ENCODE measurements around the gene RPS6KL1. TPM values are rescaled to one million over a fixed set of nuclear protein-coding genes. Genes with fewer than 3 reads are reported as not detected.
A peak's percentile ranks its signal among the peaks of the same experiment; 100 is the strongest.

The RPS6KL1 gene
- total RNA-seq, 1 experiment from 2014 or later, result 18.8 TPM

DNA sequence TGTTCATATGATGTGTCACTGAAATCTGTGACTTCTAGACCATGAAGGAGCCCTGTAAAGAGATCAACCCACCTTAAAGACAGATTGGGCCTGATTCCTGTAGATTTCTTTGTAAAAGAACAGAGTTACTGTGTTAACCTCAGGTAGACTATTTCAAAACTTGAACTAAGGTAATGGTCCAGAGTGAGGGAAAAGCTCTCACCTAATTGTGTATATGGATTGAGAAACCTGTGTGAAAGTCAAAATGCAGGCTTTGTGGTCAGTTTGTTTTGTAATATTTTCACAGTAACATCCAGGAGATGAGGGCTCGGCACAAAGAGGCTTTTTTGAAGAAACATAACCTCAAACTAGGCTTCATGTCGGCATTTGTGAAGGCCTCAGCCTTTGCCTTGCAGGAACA is 25.0 kb downstream of the RPS6KL1 start:
- Mint-ChIP-seq H3K9me3 (no peaks in the 10 kb centered on the region), H3K27ac (peak overlapping the region in 1 of 3 experiments; percentile 35; a peak in 1 of 7 replicates), H3K4me3 (no peak overlapping the region; a peak in 1 of 5 replicates), H3K27me3 (ENCODE audit: low read depth) (no peaks in the 10 kb centered on the region), H3K4me1 (peaks cover 6% of the 10 kb centered on the region in 2 experiments), H3K36me3 (ENCODE audit: insufficient read depth in 1 of 3, low read depth in 3 of 3) (peaks cover 81 to 99% (median 98%) of the 10 kb centered on the region in 3 experiments)
- Histone ChIP-seq H2BK12ac (ENCODE audit: insufficient read length, low read depth, low read length) (no peak overlapping the region), H4K91ac (ENCODE audit: insufficient read length, low read depth, low read length) (no peak overlapping the region), H3K4me1 (ENCODE audit: insufficient read depth, low read length) (no peaks in the 10 kb centered on the region), H3K23me2 (ENCODE audit: insufficient read length, low read depth, low read length, poor library complexity, severe bottlenecking) (no peaks in the 10 kb centered on the region), H3K14ac (ENCODE audit: insufficient read depth, low read length) (no peak overlapping the region), H2BK20ac (ENCODE audit: low read depth, low read length, poor library complexity, severe bottlenecking) (no peak overlapping the region), H3K9me3 (ENCODE audit: control insufficient read depth, low read depth, low read length) (no peaks in the 10 kb centered on the region), H3K18ac (ENCODE audit: insufficient read length, low read depth, low read length) (no peak overlapping the region), H3K4me2 (ENCODE audit: insufficient read depth, insufficient read length, low read length) (no peak overlapping the region), H4K8ac (replicated peaks; ENCODE audit: insufficient read length, low read depth, low read length) (no peak overlapping the region), H3K27ac (ENCODE audit: insufficient read length, low read depth, low read length) (no peak overlapping the region), H3K27me3 (ENCODE audit: insufficient read depth, low read length) (no peaks in the 10 kb centered on the region), H3K9ac (ENCODE audit: extremely low read depth, insufficient read length, low read length) (no peak overlapping the region), H3K23ac (ENCODE audit: insufficient read length, low read depth, low read length) (no peak overlapping the region), H4K20me1 (ENCODE audit: control insufficient read depth, insufficient read depth, insufficient read length) (no peaks in the 10 kb centered on the region), H4K5ac (ENCODE audit: insufficient read length, low read depth, low read length) (no peak overlapping the region), H2BK5ac (ENCODE audit: insufficient read length, low read length) (no peak overlapping the region), H3T11ph (ENCODE audit: low read length) (no peak overlapping the region), H3K56ac (ENCODE audit: insufficient read length, low read depth, low read length) (no peak overlapping the region), H2BK15ac (ENCODE audit: low read depth, low read length) (no peak overlapping the region), H2AFZ (ENCODE audit: low read length) (no peak overlapping the region), H3K79me1 (ENCODE audit: insufficient read depth, low read depth, low read length, poor library complexity, severe bottlenecking) (no peaks in the 10 kb centered on the region), H2BK120ac (ENCODE audit: low read depth, low read length, poor library complexity, severe bottlenecking) (no peak overlapping the region), H3K4ac (ENCODE audit: low read depth, low read length) (no peak overlapping the region), H3K79me2 (ENCODE audit: insufficient read depth, low read length) (no peaks in the 10 kb centered on the region), H2AK5ac (ENCODE audit: insufficient read length, low read length) (no peak overlapping the region)
- no peak for TF ChIP-seq CTCF (conservative IDR thresholded peaks at IDR 0.05)
- WGBS (ENCODE audit: extremely low coverage, insufficient read length, low lambda C conversion rate), result no CpG with 5 or more reads among the region's 2 CpGs
- DNase-seq, result no peak
